Testis (tissue), 2 donors: Measurements from ENCODE around the gene ASAP2.

Source experiments
- CTCF ChIP-seq, 3 experiments: fragments of 450-650 bp in 2 of 3; fragments of 200-600 bp in 1 of 3; sonication (generic) in 1 of 3; IDR thresholded peaks; one replicate each; pipeline ENCODE4 v1.5.1; 2016 to 2019; ENCODE audit warnings: antibody characterized with exemption in 3 of 3, mild to moderate bottlenecking in 2 of 3, moderate library complexity in 1 of 3
- POLR2A ChIP-seq: fragments of 450-650 bp; IDR thresholded peaks from one replicate; pipeline ENCODE4 v1.6.1; 2017; ENCODE audit warnings: antibody characterized with exemption, mild to moderate bottlenecking, moderate library complexity

GRCh38 chr2:9406529-9407362 lies 200.1 kb downstream of the ASAP2 start:
- TF ChIP-seq CTCF (IDR thresholded peaks at IDR 0.05) (no peak), POLR2A (no peak)
